T-helper 9 cell (primary cell): ENCODE results near the gene UBE2O.

Experiments
- DNase-seq: peaks from one replicate; pipeline ENCODE4 v3.0.0-alpha.2; 2020

The UBE2O gene

DNA sequence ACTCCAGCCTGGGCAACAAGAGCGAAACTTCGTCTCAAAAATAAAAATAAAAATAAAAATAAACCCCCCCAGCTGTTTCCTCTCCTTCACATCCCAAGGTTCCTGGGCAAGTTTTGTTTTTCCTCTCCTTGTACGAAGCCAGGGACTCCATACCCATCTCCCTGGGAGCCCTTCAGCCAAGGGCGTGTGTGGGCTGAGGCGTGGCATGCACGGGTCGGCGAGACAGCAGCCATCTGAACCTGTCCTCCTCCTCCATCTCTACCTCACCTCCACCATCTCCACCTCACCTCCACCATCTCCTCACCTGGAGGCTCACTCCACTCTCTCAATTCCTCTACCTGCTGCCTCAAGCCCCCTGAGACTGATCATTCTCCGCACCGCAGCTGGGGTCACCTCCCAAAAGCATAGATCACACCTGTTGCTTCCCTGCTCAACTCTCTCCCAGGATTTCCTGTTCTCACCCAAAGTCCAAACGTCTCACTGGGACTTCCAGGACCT, 31.3 kb upstream of the UBE2O start:
- no peak for DNase-seq

GRCh38 chr17:76481071-76481655, 28.2 kb upstream of the UBE2O start:
- no peak for DNase-seq

GRCh38 chr17:76480632-76481031, 27.7 kb upstream of the UBE2O start:
- no peak for DNase-seq

GRCh38 chr17:76479515-76480060, 26.6 kb upstream of the UBE2O start:
- no peak for DNase-seq

DNA sequence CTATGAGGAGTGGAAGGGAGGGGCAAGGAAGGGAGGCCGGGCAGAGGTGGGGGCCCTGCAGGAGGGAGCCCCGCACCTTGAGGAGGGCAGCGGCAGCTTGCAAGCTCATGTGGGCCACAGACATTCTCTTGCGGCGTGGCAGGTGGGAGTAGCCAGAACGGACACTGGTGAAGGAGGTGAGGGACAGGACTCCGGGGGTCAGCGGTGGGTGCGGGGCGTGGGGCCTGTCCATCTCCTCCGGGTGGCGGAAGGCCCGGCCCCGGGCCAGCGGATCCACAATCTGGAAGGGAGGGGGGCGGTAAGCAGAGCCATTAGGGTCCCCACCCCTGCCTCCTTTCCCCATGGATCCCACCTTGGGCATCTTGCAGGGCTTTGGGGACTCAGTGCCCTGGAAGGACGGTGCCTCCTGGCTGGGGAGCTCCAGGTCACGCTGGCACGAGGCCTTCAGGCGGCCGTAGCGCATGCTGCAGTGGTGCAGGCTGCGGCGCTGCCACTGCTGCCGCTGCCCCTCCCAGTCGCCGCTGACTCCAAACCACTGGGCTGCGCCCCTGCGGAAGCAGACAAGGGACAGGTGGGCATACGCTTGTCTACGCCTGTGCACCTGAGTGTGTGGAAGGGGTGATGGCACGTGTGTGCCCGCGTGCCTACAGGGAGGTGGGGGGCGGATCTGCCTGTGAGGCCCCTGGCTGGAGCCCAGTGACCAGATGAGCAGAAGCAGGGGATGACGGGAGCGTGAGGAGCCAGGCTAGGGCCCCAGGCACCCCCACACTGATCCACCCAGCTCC, 26.0 kb upstream of the UBE2O start:
- no peak for DNase-seq

- DNase-seq: no peak
Observed at GRCh38 chr17:76478097-76478496, 25.1 kb upstream of the UBE2O start.

DNA sequence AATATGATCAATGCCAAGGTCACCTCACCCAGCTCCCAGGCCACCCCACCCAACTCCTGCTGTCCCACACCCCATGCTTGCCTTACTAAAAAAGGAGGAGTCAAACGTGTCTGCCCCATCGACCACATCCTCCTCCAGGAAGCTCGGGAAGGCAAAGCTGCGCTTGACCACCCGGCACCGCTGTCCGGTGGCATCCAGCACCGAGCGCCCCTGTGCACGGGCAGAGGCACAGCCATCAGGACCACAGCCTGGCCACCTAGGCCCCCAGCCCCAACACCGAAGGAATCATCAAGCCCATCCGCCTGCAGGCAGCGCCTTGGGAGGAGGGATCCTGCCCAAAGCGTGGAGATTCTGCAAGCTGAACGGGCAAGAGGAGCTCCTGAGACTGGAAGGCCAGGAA, 24.6 kb upstream of the UBE2O start:
- DNase-seq: no peak

DNA sequence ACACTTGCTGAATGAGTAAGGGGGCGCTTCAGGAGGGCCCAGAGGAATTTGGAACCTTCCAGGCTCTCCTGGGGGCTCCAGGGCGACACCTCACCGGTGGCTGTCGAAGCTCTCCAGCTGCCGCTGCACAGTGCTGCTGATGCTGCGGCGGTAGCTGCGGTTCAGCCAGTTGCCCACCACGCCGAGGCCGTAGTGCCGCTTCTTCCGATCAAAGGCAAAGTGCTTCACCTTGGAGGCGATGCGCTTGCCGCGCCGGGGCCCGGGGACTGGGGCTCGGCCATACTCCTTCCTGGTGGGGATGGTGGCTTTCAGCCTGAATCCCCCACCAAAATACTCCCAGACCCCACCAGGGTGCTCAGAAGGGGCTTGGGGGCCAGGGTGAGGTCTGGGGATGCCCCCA, 23.8 kb upstream of the UBE2O start:
- DNase-seq: no peak

- no peak for DNase-seq
Observed at GRCh38 chr17:76475302-76475701, 22.4 kb upstream of the UBE2O start.

DNA sequence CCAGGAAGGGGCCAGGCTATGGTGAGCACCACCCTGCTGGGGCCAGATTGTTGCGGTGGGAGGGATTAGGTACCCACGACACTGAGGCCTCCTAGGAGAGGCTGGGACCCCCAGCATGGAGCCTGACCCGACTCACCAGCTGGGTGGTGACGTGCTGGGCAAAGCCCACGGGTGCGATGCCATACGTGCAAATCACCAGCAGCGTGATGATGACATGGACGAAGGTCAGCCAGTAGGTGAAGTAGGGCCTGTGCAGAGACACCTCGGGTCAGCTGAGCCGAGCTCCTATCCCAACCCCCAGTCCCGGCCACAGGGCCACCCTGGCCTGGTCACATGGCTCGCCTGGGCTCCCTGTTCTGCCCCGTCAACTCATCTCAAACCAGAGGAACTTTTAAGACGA, 21.9 kb upstream of the UBE2O start:
- DNase-seq: no peak

- DNase-seq: no peak
Observed at GRCh38 chr17:76474238-76474637, 21.3 kb upstream of the UBE2O start.

DNA sequence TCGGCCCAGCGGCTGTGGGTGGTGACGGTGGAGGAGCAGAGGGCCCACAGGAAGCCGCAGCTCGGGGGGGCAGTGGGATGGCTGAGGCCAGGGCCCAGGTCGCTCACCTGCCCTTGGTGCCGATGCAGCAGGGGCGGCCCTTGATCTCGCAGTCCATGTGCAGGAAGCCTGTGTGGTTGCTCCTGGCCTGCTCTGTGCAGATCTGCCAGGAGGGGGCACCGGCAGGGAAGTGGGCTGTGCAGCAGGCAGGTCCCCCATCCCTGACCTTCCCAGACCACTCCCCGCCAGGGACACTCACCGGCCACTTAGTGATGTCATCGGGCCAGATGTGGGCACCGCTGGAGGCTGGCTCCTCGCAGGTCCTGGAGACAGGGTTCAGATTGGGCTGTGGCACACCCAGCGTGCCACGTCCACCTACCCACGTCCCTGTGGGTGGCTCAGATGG, 20.6 kb upstream of the UBE2O start:
- DNase-seq: no peak

GRCh38 chr17:76472726-76473125, 19.8 kb upstream of the UBE2O start:
- no peak for DNase-seq

DNA sequence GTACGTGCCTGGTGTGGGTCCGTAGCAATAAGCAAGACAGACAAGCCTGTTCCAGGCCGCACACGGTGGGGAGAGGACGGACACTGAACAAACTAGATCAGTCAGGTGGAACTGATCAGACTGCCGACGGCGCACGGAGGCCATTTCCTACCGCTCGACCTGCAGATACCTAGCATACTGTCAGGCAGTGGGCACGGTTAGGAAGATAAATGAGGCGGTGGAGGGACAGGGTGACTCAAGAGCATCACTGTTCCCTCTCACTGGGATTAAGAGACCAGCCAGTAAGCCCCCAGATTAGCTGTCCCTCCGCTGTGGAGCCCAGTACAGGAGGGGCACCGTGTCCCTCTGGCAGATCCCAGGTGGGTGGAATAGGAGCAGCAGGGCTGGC, 19.3 kb upstream of the UBE2O start:
- DNase-seq: no peak

GRCh38 chr17:76471498-76472257, 18.7 kb upstream of the UBE2O start:
- no peak for DNase-seq

GRCh38 chr17:76469991-76470739, 17.2 kb upstream of the UBE2O start:
- DNase-seq: no peak

GRCh38 chr17:76469076-76469990, 16.4 kb upstream of the UBE2O start:
- DNase-seq: no peak

- DNase-seq: no peak
Observed at GRCh38 chr17:76468634-76469010, 15.7 kb upstream of the UBE2O start.

DNA sequence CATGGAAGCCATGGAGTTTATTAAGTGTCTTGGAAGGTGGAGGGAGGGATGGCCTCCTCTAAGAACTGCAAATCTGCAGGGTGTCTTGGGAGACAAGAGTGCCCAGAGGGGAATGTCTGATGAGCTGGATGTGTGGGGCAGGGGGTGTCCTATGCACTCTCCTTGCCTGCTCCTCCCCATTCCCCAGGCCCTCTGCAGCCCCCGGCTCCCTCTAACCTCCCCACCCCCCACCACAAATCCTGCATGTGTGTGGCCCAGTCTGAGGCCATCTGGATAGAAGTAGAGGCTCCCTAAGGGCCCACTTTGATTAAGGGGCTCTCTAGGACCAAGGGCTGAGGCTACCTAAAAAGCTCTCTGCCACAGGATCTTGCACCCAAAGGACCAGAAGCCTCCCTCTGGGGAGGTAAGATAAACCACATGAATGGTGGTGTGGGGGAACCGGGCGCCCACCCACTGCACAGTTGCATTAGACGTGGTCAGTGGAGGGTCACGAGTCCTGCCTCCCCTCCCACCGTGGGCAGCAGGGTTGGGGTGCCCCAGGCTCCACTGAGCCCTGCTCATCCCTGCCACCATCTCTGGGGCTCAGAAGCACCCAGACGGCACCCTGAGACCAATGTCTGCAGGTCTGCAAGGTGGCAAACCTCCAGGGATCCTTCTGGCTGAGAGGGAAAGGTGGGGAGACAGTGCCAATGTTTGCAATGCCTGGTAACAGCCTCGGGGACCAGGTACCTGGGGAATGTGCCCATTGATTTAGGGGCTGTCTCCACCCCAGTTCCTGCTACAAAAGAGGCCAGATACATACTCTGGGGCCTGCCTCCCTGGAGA, 15.1 kb upstream of the UBE2O start:
- no peak for DNase-seq

GRCh38 chr17:76467366-76467765, 14.4 kb upstream of the UBE2O start, which contains the start of gene AANAT:
TSS of gene AANAT (plus strand) at chr17:76467603. CDS start at chr17:76468747, 1,144 bp downstream.
- DNase-seq: no peak

GRCh38 chr17:76466775-76467130, 13.8 kb upstream of the UBE2O start:
- DNase-seq: no peak
